ENCODE measurements around the gene PSMD3. TPM values are rescaled to one million over a fixed set of nuclear protein-coding genes. Genes with fewer than 3 reads are reported as not detected.
A peak's percentile ranks its signal among the peaks of the same experiment; 100 is the strongest.

PSMD3 gene
- total and polyA plus RNA-seq, 4 donors = 30.7 to 80.7 (median 66.3) TPM

DNA sequence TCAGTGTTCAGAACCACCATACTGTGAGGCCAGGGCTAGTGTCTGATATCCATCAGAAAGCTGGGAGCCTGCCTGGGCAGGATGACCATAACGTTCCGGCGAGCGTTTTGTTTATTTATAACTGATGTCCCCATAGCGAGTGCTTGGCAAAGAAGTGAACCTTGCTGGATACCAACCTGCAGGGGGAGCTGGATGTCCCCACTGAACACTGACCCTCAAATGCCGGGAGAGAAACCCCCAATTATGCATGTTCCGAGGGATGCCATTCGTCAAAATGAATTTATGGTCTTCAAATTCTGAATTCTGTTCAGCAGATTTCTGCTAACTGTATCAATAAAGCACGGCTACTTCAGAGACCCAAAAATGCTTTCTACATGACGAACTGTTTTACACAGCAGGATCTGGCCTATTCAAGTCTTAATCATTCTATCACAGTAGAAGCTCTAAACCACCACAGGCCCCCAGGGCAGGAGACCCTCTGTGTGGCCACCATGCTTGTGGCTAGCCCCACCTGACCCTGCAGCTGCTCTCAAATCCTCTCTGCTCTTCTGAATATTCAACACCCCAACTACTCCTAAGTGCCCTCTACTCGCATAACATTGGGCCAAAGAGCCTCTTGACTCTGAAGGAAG is 58.4 kb downstream of the PSMD3 start:
- no peaks in the 10 kb centered on the region for H3K27me3 ChIP-seq (ENCODE audit: control insufficient read depth in 4 of 4, insufficient read depth in 4 of 4, low read length in 3 of 4)
- no peak overlapping the region for H3K9ac ChIP-seq (ENCODE audit: low read depth in 1 of 2, low read length in 2 of 2)
- H3K4me1 ChIP-seq (ENCODE audit: control insufficient read depth in 4 of 4, insufficient read depth in 4 of 4, low read length in 3 of 4) = peaks cover 2 to 9% (median 4%) of the 10 kb centered on the region in 4 donors
- H3K36me3 ChIP-seq (ENCODE audit: control insufficient read depth in 4 of 4, insufficient read depth in 3 of 4, low read depth in 1 of 4, low read length in 3 of 4) = peaks cover 0 to 11% (median 2%) of the 10 kb centered on the region in 4 donors
- no peak overlapping the region for H3K4me3 ChIP-seq (ENCODE audit: low read depth in 1 of 3, low read length in 3 of 3)
- TF ChIP-seq, protein P1, sequence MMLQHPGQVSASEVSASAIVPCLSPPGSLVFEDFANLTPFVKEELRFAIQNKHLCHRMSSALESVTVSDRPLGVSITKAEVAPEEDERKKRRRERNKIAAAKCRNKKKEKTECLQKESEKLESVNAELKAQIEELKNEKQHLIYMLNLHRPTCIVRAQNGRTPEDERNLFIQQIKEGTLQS (IDR thresholded peaks at IDR 0.05) = no peak
- peak in 1 of 2 donors; percentile 20 for TF ChIP-seq JUND (IDR thresholded peaks at IDR 0.05)
- TF ChIP-seq, protein P2, sequence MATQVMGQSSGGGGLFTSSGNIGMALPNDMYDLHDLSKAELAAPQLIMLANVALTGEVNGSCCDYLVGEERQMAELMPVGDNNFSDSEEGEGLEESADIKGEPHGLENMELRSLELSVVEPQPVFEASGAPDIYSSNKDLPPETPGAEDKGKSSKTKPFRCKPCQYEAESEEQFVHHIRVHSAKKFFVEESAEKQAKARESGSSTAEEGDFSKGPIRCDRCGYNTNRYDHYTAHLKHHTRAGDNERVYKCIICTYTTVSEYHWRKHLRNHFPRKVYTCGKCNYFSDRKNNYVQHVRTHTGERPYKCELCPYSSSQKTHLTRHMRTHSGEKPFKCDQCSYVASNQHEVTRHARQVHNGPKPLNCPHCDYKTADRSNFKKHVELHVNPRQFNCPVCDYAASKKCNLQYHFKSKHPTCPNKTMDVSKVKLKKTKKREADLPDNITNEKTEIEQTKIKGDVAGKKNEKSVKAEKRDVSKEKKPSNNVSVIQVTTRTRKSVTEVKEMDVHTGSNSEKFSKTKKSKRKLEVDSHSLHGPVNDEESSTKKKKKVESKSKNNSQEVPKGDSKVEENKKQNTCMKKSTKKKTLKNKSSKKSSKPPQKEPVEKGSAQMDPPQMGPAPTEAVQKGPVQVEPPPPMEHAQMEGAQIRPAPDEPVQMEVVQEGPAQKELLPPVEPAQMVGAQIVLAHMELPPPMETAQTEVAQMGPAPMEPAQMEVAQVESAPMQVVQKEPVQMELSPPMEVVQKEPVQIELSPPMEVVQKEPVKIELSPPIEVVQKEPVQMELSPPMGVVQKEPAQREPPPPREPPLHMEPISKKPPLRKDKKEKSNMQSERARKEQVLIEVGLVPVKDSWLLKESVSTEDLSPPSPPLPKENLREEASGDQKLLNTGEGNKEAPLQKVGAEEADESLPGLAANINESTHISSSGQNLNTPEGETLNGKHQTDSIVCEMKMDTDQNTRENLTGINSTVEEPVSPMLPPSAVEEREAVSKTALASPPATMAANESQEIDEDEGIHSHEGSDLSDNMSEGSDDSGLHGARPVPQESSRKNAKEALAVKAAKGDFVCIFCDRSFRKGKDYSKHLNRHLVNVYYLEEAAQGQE (IDR thresholded peaks at IDR 0.05) = no peak
- no peak for TF ChIP-seq FOXA1 (IDR thresholded peaks at IDR 0.05)
- peak in 1 of 2 donors; percentile 13 for TF ChIP-seq HNF4A (conservative IDR thresholded peaks at IDR 0.05)
- no peak for TF ChIP-seq GABPA (IDR thresholded peaks at IDR 0.05 in 1 of 2, conservative IDR thresholded peaks at IDR 0.05 in 1 of 2)
- TF ChIP-seq, protein P3, sequence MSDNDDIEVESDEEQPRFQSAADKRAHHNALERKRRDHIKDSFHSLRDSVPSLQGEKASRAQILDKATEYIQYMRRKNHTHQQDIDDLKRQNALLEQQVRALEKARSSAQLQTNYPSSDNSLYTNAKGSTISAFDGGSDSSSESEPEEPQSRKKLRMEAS (IDR thresholded peaks at IDR 0.05) = no peak
- no peak for TF ChIP-seq FOXA2 (IDR thresholded peaks at IDR 0.05)
- TF ChIP-seq, protein P4, sequence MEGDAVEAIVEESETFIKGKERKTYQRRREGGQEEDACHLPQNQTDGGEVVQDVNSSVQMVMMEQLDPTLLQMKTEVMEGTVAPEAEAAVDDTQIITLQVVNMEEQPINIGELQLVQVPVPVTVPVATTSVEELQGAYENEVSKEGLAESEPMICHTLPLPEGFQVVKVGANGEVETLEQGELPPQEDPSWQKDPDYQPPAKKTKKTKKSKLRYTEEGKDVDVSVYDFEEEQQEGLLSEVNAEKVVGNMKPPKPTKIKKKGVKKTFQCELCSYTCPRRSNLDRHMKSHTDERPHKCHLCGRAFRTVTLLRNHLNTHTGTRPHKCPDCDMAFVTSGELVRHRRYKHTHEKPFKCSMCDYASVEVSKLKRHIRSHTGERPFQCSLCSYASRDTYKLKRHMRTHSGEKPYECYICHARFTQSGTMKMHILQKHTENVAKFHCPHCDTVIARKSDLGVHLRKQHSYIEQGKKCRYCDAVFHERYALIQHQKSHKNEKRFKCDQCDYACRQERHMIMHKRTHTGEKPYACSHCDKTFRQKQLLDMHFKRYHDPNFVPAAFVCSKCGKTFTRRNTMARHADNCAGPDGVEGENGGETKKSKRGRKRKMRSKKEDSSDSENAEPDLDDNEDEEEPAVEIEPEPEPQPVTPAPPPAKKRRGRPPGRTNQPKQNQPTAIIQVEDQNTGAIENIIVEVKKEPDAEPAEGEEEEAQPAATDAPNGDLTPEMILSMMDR (IDR thresholded peaks at IDR 0.05; ENCODE audit: low read depth, low read length, missing input control) = peak; percentile 72
- peak; percentile 53 for TF ChIP-seq SP1 (IDR thresholded peaks at IDR 0.05)
- peak; percentile 71 to 74 for TF ChIP-seq RAD21 (IDR thresholded peaks at IDR 0.05)
- TF ChIP-seq HNF4G (IDR thresholded peaks at IDR 0.05) = peak; percentile 11
- TF ChIP-seq YY1 (IDR thresholded peaks at IDR 0.05) = peak; percentile 11
- TF ChIP-seq, protein P5, sequence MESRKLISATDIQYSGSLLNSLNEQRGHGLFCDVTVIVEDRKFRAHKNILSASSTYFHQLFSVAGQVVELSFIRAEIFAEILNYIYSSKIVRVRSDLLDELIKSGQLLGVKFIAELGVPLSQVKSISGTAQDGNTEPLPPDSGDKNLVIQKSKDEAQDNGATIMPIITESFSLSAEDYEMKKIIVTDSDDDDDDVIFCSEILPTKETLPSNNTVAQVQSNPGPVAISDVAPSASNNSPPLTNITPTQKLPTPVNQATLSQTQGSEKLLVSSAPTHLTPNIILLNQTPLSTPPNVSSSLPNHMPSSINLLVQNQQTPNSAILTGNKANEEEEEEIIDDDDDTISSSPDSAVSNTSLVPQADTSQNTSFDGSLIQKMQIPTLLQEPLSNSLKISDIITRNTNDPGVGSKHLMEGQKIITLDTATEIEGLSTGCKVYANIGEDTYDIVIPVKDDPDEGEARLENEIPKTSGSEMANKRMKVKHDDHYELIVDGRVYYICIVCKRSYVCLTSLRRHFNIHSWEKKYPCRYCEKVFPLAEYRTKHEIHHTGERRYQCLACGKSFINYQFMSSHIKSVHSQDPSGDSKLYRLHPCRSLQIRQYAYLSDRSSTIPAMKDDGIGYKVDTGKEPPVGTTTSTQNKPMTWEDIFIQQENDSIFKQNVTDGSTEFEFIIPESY (IDR thresholded peaks at IDR 0.05) = no peak
- TF ChIP-seq EGR1 (IDR thresholded peaks at IDR 0.05; ENCODE audit: low read depth in 2 of 2) = no peak
- TF ChIP-seq TAF1 (conservative IDR thresholded peaks at IDR 0.05) = no peak
- no peak for TF ChIP-seq NR2F2 (IDR thresholded peaks at IDR 0.05)
- TF ChIP-seq RXRA (IDR thresholded peaks at IDR 0.05) = peak; percentile 19 to 30
- 32% methylated on average over 11 of the region's 11 CpGs for WGBS
- no peaks in the 10 kb centered on the region for H3K9me3 ChIP-seq (ENCODE audit: control insufficient read depth in 4 of 4, low read length in 3 of 4)
- no peak for DNase-seq (ENCODE audit: low spot score)
- peak overlapping the region; percentile 1 to 2 for H3K27ac ChIP-seq (ENCODE audit: low read depth in 1 of 2, low read length in 2 of 2)
